ENCODE results near the gene PRMT1. TPM values are rescaled to one million over a fixed set of nuclear protein-coding genes. Genes with fewer than 3 reads are reported as not detected.

PRMT1 gene
- polyA plus RNA-seq, 3 donors, result 60.1 to 94.4 (median 74.3) TPM

- no peak overlapping the region for H3K4me3 Mint-ChIP-seq
- TF ChIP-seq, protein P1, sequence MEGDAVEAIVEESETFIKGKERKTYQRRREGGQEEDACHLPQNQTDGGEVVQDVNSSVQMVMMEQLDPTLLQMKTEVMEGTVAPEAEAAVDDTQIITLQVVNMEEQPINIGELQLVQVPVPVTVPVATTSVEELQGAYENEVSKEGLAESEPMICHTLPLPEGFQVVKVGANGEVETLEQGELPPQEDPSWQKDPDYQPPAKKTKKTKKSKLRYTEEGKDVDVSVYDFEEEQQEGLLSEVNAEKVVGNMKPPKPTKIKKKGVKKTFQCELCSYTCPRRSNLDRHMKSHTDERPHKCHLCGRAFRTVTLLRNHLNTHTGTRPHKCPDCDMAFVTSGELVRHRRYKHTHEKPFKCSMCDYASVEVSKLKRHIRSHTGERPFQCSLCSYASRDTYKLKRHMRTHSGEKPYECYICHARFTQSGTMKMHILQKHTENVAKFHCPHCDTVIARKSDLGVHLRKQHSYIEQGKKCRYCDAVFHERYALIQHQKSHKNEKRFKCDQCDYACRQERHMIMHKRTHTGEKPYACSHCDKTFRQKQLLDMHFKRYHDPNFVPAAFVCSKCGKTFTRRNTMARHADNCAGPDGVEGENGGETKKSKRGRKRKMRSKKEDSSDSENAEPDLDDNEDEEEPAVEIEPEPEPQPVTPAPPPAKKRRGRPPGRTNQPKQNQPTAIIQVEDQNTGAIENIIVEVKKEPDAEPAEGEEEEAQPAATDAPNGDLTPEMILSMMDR (IDR thresholded peaks at IDR 0.05), result no peak
Measured at GRCh38 chr19:49655570-49656455, 21.3 kb upstream of the PRMT1 start.

DNA sequence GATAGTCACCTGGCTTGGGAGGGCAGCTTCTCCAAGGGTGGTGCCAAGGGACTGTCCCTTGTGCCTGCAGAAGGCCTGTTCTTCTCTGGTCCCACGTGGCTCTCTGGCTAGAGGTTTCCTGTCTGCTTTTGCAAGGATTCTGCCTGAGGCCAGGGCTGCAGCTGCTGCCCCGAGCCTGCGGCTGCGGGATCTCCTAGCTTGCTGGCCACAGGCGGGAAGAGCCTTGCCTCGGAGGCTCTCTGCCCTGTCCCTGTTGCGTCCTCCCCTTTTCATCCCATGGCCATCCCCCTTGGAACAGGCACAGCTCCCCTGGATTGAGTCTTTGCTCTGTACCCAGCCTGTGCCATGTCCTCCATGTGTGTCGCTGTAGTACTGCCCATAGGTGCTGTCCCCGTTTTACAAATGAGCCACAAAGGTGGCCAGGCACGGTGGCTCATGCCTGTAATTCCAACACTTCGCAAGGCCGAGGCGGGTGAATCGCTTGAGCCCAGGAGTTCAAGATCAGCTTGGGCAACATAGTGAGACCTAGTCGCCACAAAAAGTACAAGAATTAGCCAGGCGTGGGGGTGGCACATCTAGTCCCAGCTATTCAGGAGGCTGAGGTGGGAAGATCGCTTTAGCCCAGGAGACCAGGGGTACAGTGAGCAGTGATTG lies 20.5 kb upstream of the PRMT1 start:
- TF ChIP-seq, protein P1 (IDR thresholded peaks at IDR 0.05), result no peak
- 94% methylated on average over 17 of the region's 17 CpGs for WGBS (ENCODE audit: insufficient coverage)
- H3K4me3 ChIP-seq (replicated peaks in 1 of 3; ENCODE audit: low read depth in 2 of 3, low read length in 3 of 3), result no peak overlapping the region
- Mint-ChIP-seq H3K27ac (peak overlapping the region in 2 of 7 donors; percentile 52 to 64), H3K4me3 (no peak overlapping the region), H3K27me3 (ENCODE audit: low read depth in 3 of 3) (peaks cover 0 to 3% (median 0%) of the 10 kb centered on the region in 3 donors), H3K4me1 (no peaks in the 10 kb centered on the region), H3K9me3 (peaks cover 0 to 4% (median 0%) of the 10 kb centered on the region in 7 donors), H3K36me3 (peaks cover 68 to 90% of the 10 kb centered on the region in 2 donors)
- no peak overlapping the region for H3K27ac ChIP-seq (ENCODE audit: low read depth in 1 of 2, low read length in 2 of 2)
- H3K27me3 ChIP-seq (ENCODE audit: control insufficient read depth in 2 of 2, insufficient read depth in 2 of 2, low read length in 2 of 2), result no peaks in the 10 kb centered on the region
- H3K4me1 ChIP-seq (ENCODE audit: control insufficient read depth in 1 of 2, insufficient read depth in 2 of 2, low read length in 2 of 2), result no peaks in the 10 kb centered on the region
- no peaks in the 10 kb centered on the region for H3K9me3 ChIP-seq (replicated peaks in 1 of 2; ENCODE audit: control insufficient read depth in 1 of 2, insufficient read depth in 1 of 2, low read length in 2 of 2)
- H4K20me1 ChIP-seq (ENCODE audit: insufficient read depth, low read length), result peaks cover 42% of the 10 kb centered on the region
- intact Hi-C loops (cut with micrococcal nuclease), result no loop called here
- H2AFZ ChIP-seq (ENCODE audit: insufficient read depth, low read depth, low read length, poor library complexity, severe bottlenecking), result no peak overlapping the region
- no peak overlapping the region for H3K4me2 ChIP-seq (replicated peaks; ENCODE audit: extremely low read depth, low read length, poor library complexity, severe bottlenecking)
- H3K9ac ChIP-seq (ENCODE audit: insufficient read depth, low read length, poor library complexity, severe bottlenecking), result no peak overlapping the region
- H3K36me3 ChIP-seq (replicated peaks in 1 of 2; ENCODE audit: control insufficient read depth in 1 of 2, insufficient read depth in 2 of 2, low read length in 2 of 2), result peaks cover 81 to 94% of the 10 kb centered on the region in 2 donors
- H3K79me2 ChIP-seq (ENCODE audit: insufficient read depth, low read length), result no peaks in the 10 kb centered on the region
- DNase-seq, result no peak

More at GRCh38 chr19:49655570-49656455, 21.3 kb upstream of the PRMT1 start:
- Histone ChIP-seq H4K20me1 (ENCODE audit: insufficient read depth, low read length) (peaks cover 36% of the 10 kb centered on the region), H3K79me2 (ENCODE audit: insufficient read depth, low read length) (no peaks in the 10 kb centered on the region), H3K27me3 (ENCODE audit: control insufficient read depth in 2 of 2, insufficient read depth in 2 of 2, low read length in 2 of 2) (no peaks in the 10 kb centered on the region), H3K9ac (ENCODE audit: insufficient read depth, low read length, poor library complexity, severe bottlenecking) (no peak overlapping the region), H2AFZ (ENCODE audit: insufficient read depth, low read depth, low read length, poor library complexity, severe bottlenecking) (no peak overlapping the region), H3K9me3 (replicated peaks in 1 of 2; ENCODE audit: control insufficient read depth in 1 of 2, insufficient read depth in 1 of 2, low read length in 2 of 2) (no peaks in the 10 kb centered on the region), H3K4me3 (replicated peaks in 1 of 3; ENCODE audit: low read depth in 2 of 3, low read length in 3 of 3) (no peak overlapping the region), H3K27ac (ENCODE audit: low read depth in 1 of 2, low read length in 2 of 2) (no peak overlapping the region), H3K4me1 (ENCODE audit: control insufficient read depth in 1 of 2, insufficient read depth in 2 of 2, low read length in 2 of 2) (no peaks in the 10 kb centered on the region), H3K4me2 (replicated peaks; ENCODE audit: extremely low read depth, low read length, poor library complexity, severe bottlenecking) (no peak overlapping the region), H3K36me3 (replicated peaks in 1 of 2; ENCODE audit: control insufficient read depth in 1 of 2, insufficient read depth in 2 of 2, low read length in 2 of 2) (peaks cover 81 to 92% of the 10 kb centered on the region in 2 donors)
- Mint-ChIP-seq H3K27ac (no peak overlapping the region), H3K4me1 (no peaks in the 10 kb centered on the region), H3K9me3 (peaks cover 0 to 4% (median 0%) of the 10 kb centered on the region in 7 donors), H3K36me3 (peaks cover 65 to 88% of the 10 kb centered on the region in 2 donors), H3K27me3 (ENCODE audit: low read depth in 3 of 3) (peaks cover 0 to 3% (median 0%) of the 10 kb centered on the region in 3 donors)
- WGBS (ENCODE audit: insufficient coverage), result 92% methylated on average over 21 of the region's 23 CpGs
- intact Hi-C loops (cut with micrococcal nuclease), result no loop called here
- DNase-seq, result no peak
